Fibroblast of lung (primary cell): ENCODE data around the gene IFNGR1. TPM values are rescaled to one million over a fixed set of nuclear protein-coding genes. Genes with fewer than 3 reads are reported as not detected.

Experiments used
- DNase-seq, 2 donors: peaks; one replicate each; pipeline versions ENCODE4 v3.0.0 to v3.0.0-alpha.2; 2010; ENCODE audit warnings: low read depth in 2 of 2
- H2AFZ ChIP-seq: 2 replicates; pipeline ENCODE4 v1.5.1; 2012; ENCODE audit warnings: low read length, control low read depth, inconsistent platforms
- H3K27ac ChIP-seq: 2 replicates; pipeline ENCODE4 v1.5.1; 2011; ENCODE audit warnings: low read length, control low read depth; ENCODE audit not compliant: insufficient read depth
- H3K27me3 ChIP-seq: 2 replicates; pipeline ENCODE4 v1.5.1; 2011; ENCODE audit warnings: mild to moderate bottlenecking, low read length; ENCODE audit not compliant: control insufficient read depth, insufficient read depth
- H3K36me3 ChIP-seq: 2 replicates; pipeline ENCODE4 v1.5.1; 2011; ENCODE audit warnings: low read length; ENCODE audit not compliant: control insufficient read depth, insufficient read depth
- H3K4me1 ChIP-seq: 2 replicates; pipeline ENCODE4 v1.5.1; 2011; ENCODE audit warnings: low read length; ENCODE audit not compliant: control insufficient read depth, insufficient read depth; ENCODE audit errors: extremely low read depth
- H3K4me2 ChIP-seq: 2 replicates; pipeline ENCODE4 v1.5.1; 2011; ENCODE audit warnings: low read length, control low read depth; ENCODE audit not compliant: insufficient read depth; ENCODE audit errors: extremely low read depth
- H3K4me3 ChIP-seq, 4 experiments: fragments of 200-600 bp in 1 of 4; sonication (generic) in 1 of 4; replicated peaks in 1 of 4; 2 replicates each; pipeline ENCODE4 v1.5.1; 2011 to 2016; ENCODE audit warnings: low read length in 4 of 4, low read depth in 3 of 4, mild to moderate bottlenecking in 3 of 4, control low read depth in 2 of 4, inconsistent platforms in 1 of 4, mixed read lengths in 1 of 4; ENCODE audit not compliant: insufficient read depth in 1 of 4; ENCODE audit errors: control extremely low read depth in 1 of 4
- H3K79me2 ChIP-seq: 2 replicates; pipeline ENCODE4 v1.5.1; 2012; ENCODE audit warnings: mild to moderate bottlenecking, low read length, inconsistent platforms; ENCODE audit not compliant: control insufficient read depth, insufficient read depth
- H3K9ac ChIP-seq: 2 replicates; pipeline ENCODE4 v1.5.1; 2011; ENCODE audit warnings: mild to moderate bottlenecking, low read length, control low read depth; ENCODE audit not compliant: insufficient read depth
- H3K9me3 ChIP-seq: 2 replicates; pipeline ENCODE4 v1.5.1; 2012; ENCODE audit warnings: low read depth, low read length; ENCODE audit not compliant: control insufficient read depth, insufficient read depth
- H4K20me1 ChIP-seq: 2 replicates; pipeline ENCODE4 v1.5.1; 2011; ENCODE audit warnings: low read length; ENCODE audit not compliant: control insufficient read depth, insufficient read depth; ENCODE audit errors: extremely low read depth
- CTCF ChIP-seq, 2 donors: IDR thresholded peaks in 1 of 2; conservative IDR thresholded peaks in 1 of 2; 1 replicate in 1 of 2; 2 replicates in 1 of 2; pipeline ENCODE4 v1.5.1; 2011 to 2012; ENCODE audit warnings: low read length in 2 of 2, control low read depth in 1 of 2, inconsistent platforms in 1 of 2, low read depth in 1 of 2, mild to moderate bottlenecking in 1 of 2
- EZH2 ChIP-seq: IDR thresholded peaks from 2 replicates; pipeline ENCODE4 v1.5.1; 2012; ENCODE audit warnings: low read length, control low read depth, mild to moderate bottlenecking; ENCODE audit errors: missing control alignments
- polyA plus RNA-seq, 2 donors: library from polyadenylated mRNA; depleted of rRNA in 1 of 2; stranded (reverse) in 1 of 2; unstranded in 1 of 2; fragments of >200 nt; gene quantifications; 2 replicates each; pipeline ENCODE4 v1.2.1, GENCODE V29; 2011 to 2012; ENCODE audit warnings: missing spikeins in 1 of 2
- total RNA-seq: library from RNA; depleted of rRNA; stranded (reverse); fragments of >200 nt; gene quantifications from 2 replicates; pipeline ENCODE4 v1.2.1, GENCODE V29; 2014

IFNGR1 gene
- total and polyA plus RNA-seq, 2 donors (not counting 1 experiment from before 2014, with no cell fraction given), result 55.9 to 123 TPM

GRCh38 chr6:137160763-137161162 is 58.4 kb downstream of the IFNGR1 start:
- DNase-seq, result peak in 1 of 2 donors; percentile 83
- no peak for TF ChIP-seq EZH2
- TF ChIP-seq CTCF (conservative IDR thresholded peaks at IDR 0.05 in 1 of 2, IDR thresholded peaks at IDR 0.05 in 1 of 2; ENCODE audit: low read depth in 1 of 2, low read length in 2 of 2), result no peak
- H3K27me3 ChIP-seq, result no peaks in the 10 kb centered on the region
- no peak overlapping the region for H3K4me3 ChIP-seq
- no peak overlapping the region for H3K4me2 ChIP-seq
- no peak overlapping the region for H3K27ac ChIP-seq
- no peaks in the 10 kb centered on the region for H4K20me1 ChIP-seq
- no peak overlapping the region for H3K9ac ChIP-seq
- H3K79me2 ChIP-seq, result no peaks in the 10 kb centered on the region
- H3K36me3 ChIP-seq, result no peaks in the 10 kb centered on the region
- no peaks in the 10 kb centered on the region for H3K9me3 ChIP-seq
- no peak overlapping the region for H2AFZ ChIP-seq
- H3K4me1 ChIP-seq, result no peaks in the 10 kb centered on the region

- no peak overlapping the region for H3K4me2 ChIP-seq
- H3K4me3 ChIP-seq, result no peak overlapping the region
- no peaks in the 10 kb centered on the region for H4K20me1 ChIP-seq
- H3K27me3 ChIP-seq, result no peaks in the 10 kb centered on the region
- no peak for TF ChIP-seq CTCF (conservative IDR thresholded peaks at IDR 0.05 in 1 of 2, IDR thresholded peaks at IDR 0.05 in 1 of 2; ENCODE audit: low read depth in 1 of 2, low read length in 2 of 2)
- H2AFZ ChIP-seq, result no peak overlapping the region
- DNase-seq, result no peak
- H3K27ac ChIP-seq, result no peak overlapping the region
- H3K79me2 ChIP-seq, result no peaks in the 10 kb centered on the region
- H3K9ac ChIP-seq, result no peak overlapping the region
- no peaks in the 10 kb centered on the region for H3K9me3 ChIP-seq
- H3K36me3 ChIP-seq, result no peaks in the 10 kb centered on the region
- H3K4me1 ChIP-seq, result no peaks in the 10 kb centered on the region
Measured at GRCh38 chr6:137159912-137160311, 59.3 kb downstream of the IFNGR1 start.

- Histone ChIP-seq H3K4me3 (no peak overlapping the region), H3K27ac (no peak overlapping the region), H2AFZ (no peak overlapping the region), H3K9ac (no peak overlapping the region), H4K20me1 (no peaks in the 10 kb centered on the region), H3K27me3 (no peaks in the 10 kb centered on the region), H3K4me2 (no peak overlapping the region), H3K36me3 (no peaks in the 10 kb centered on the region), H3K4me1 (no peaks in the 10 kb centered on the region), H3K79me2 (no peaks in the 10 kb centered on the region), H3K9me3 (no peaks in the 10 kb centered on the region)
- DNase-seq, result no peak
- TF ChIP-seq CTCF (conservative IDR thresholded peaks at IDR 0.05 in 1 of 2, IDR thresholded peaks at IDR 0.05 in 1 of 2; ENCODE audit: low read depth in 1 of 2, low read length in 2 of 2), result no peak
- TF ChIP-seq EZH2, result no peak
Measured at GRCh38 chr6:137157601-137158000, 61.6 kb downstream of the IFNGR1 start.
